CD4-positive, alpha-beta T cell treated with Interleukin-21 for 1 hour (primary cell): ENCODE measurements around the gene ABRACL.

ENCODE experiments used
- DNase-seq: peaks from one replicate; pipeline ENCODE4 v3.0.0-alpha.2; 2020

The ABRACL gene

GRCh38 chr6:139058029-139058428 is 29.5 kb downstream of the ABRACL start:
- no peak for DNase-seq

GRCh38 chr6:139060332-139060731 is 31.8 kb downstream of the ABRACL start:
- no peak for DNase-seq

- no peak for DNase-seq
Measured at GRCh38 chr6:139062932-139063646, 34.5 kb downstream of the ABRACL start.

GRCh38 chr6:139064981-139065665 is 36.6 kb downstream of the ABRACL start:
- DNase-seq, result no peak

GRCh38 chr6:139066080-139066479 is 37.5 kb downstream of the ABRACL start:
- no peak for DNase-seq

- no peak for DNase-seq
Measured at GRCh38 chr6:139068846-139069245, 40.3 kb downstream of the ABRACL start.

- no peak for DNase-seq
Measured at GRCh38 chr6:139073118-139073517, 44.6 kb downstream of the ABRACL start.

GRCh38 chr6:139079018-139079417 is 50.5 kb downstream of the ABRACL start:
- DNase-seq, result no peak

GRCh38 chr6:139080255-139080920 is 51.8 kb downstream of the ABRACL start:
- DNase-seq, result no peak

- no peak for DNase-seq
Measured at GRCh38 chr6:139081471-139081870, 52.9 kb downstream of the ABRACL start.

GRCh38 chr6:139082370-139082769 is 53.8 kb downstream of the ABRACL start:
- no peak for DNase-seq

GRCh38 chr6:139091826-139092225 is 63.3 kb downstream of the ABRACL start:
- no peak for DNase-seq
